DOHH2 (cell line): ENCODE results near the gene CYTH4.

Source experiments
- H3F3A ChIP-seq: fragments of 200-600 bp; sonication (generic), shearing (Covaris generic); 2 replicates; pipeline ENCODE4 v1.6.0; 2016; ENCODE audit warnings: antibody characterized with exemption, mild to moderate bottlenecking; ENCODE audit not compliant: control insufficient read depth, insufficient read depth
- H3K27ac ChIP-seq: fragments of 200-600 bp; sonication (generic); 2 replicates; pipeline ENCODE4 v1.5.1; 2014; ENCODE audit warnings: low read depth, mild to moderate bottlenecking, low read length, moderate library complexity
- H3K27me3 ChIP-seq: fragments of 200-600 bp; sonication (generic); 2 replicates; pipeline ENCODE4 v1.6.1; 2014; ENCODE audit warnings: mild to moderate bottlenecking, low read length, mixed read lengths; ENCODE audit not compliant: control insufficient read depth
- H3K36me3 ChIP-seq: fragments of 200-600 bp; sonication (generic); 2 replicates; pipeline ENCODE4 v1.6.1; 2014; ENCODE audit warnings: mild to moderate bottlenecking, low read length, moderate library complexity, mixed read lengths; ENCODE audit not compliant: control insufficient read depth
- H3K4me1 ChIP-seq: fragments of 200-600 bp; sonication (generic); 2 replicates; pipeline ENCODE4 v1.6.1; 2014; ENCODE audit warnings: mild to moderate bottlenecking, low read length, mixed read lengths; ENCODE audit not compliant: control insufficient read depth
- H3K4me2 ChIP-seq: fragments of 200-600 bp; sonication (generic); 2 replicates; pipeline ENCODE4 v1.6.0; 2014; ENCODE audit warnings: mild to moderate bottlenecking, low read length, moderate library complexity
- H3K4me3 ChIP-seq: fragments of 200-600 bp; sonication (generic); 2 replicates; pipeline ENCODE4 v1.5.1; 2014; ENCODE audit warnings: mild to moderate bottlenecking, low read length, mixed read lengths
- H3K79me2 ChIP-seq: fragments of 200-600 bp; sonication (generic); 2 replicates; pipeline ENCODE4 v1.6.1; 2014; ENCODE audit warnings: mild to moderate bottlenecking, low read length, mixed read lengths; ENCODE audit not compliant: control insufficient read depth
- H3K9me2 ChIP-seq: fragments of 200-600 bp; sonication (generic); replicated peaks from 2 replicates; pipeline ENCODE4 v1.6.1; 2014; ENCODE audit warnings: mild to moderate bottlenecking, low read length, mixed read lengths; ENCODE audit not compliant: control insufficient read depth
- H3K9me3 ChIP-seq: fragments of 200-600 bp; sonication (generic); 2 replicates; pipeline ENCODE4 v1.6.1; 2014; ENCODE audit warnings: antibody characterized with exemption, low read length, mixed read lengths; ENCODE audit not compliant: control insufficient read depth, insufficient read depth
- H4K20me1 ChIP-seq: fragments of 200-600 bp; sonication (generic); 2 replicates; pipeline ENCODE4 v1.6.0; 2014; ENCODE audit warnings: low read depth, mild to moderate bottlenecking, antibody characterized with exemption, low read length, moderate library complexity; ENCODE audit not compliant: control insufficient read depth, insufficient read depth
- EZH2phosphoT487 ChIP-seq: fragments of 200-600 bp; sonication (generic); IDR thresholded peaks from 2 replicates; pipeline ENCODE4 v1.6.1; 2017; ENCODE audit warnings: borderline replicate concordance, mild to moderate bottlenecking, antibody characterized with exemption, low read length, moderate library complexity, mixed read lengths
- TF ChIP-seq, protein P1 (sequence below): fragments of 200-600 bp; sonication (generic); IDR thresholded peaks from one replicate; pipeline ENCODE4 v1.5.1; 2014; ENCODE audit warnings: antibody characterized with exemption, mild to moderate bottlenecking, low read depth, low read length; ENCODE audit not compliant: poor library complexity, severe bottlenecking

Gene CYTH4

GRCh38 chr22:37285937-37286336 lies 3.6 kb downstream of the CYTH4 start:
- H3K4me1 ChIP-seq, result peaks cover 77% of the 10 kb centered on the region
- H3K27ac ChIP-seq, result peak overlapping the region; percentile 98
- no peaks in the 10 kb centered on the region for H3K9me3 ChIP-seq
- peaks cover 76% of the 10 kb centered on the region for H3K79me2 ChIP-seq
- no peak for TF ChIP-seq EZH2phosphoT487
- TF ChIP-seq, protein P1, sequence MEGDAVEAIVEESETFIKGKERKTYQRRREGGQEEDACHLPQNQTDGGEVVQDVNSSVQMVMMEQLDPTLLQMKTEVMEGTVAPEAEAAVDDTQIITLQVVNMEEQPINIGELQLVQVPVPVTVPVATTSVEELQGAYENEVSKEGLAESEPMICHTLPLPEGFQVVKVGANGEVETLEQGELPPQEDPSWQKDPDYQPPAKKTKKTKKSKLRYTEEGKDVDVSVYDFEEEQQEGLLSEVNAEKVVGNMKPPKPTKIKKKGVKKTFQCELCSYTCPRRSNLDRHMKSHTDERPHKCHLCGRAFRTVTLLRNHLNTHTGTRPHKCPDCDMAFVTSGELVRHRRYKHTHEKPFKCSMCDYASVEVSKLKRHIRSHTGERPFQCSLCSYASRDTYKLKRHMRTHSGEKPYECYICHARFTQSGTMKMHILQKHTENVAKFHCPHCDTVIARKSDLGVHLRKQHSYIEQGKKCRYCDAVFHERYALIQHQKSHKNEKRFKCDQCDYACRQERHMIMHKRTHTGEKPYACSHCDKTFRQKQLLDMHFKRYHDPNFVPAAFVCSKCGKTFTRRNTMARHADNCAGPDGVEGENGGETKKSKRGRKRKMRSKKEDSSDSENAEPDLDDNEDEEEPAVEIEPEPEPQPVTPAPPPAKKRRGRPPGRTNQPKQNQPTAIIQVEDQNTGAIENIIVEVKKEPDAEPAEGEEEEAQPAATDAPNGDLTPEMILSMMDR, result no peak
- H3K36me3 ChIP-seq, result peaks cover 62% of the 10 kb centered on the region
- no peak overlapping the region for H3K4me3 ChIP-seq
- no peaks in the 10 kb centered on the region for H4K20me1 ChIP-seq
- peaks cover 38% of the 10 kb centered on the region for H3F3A ChIP-seq
- no peaks in the 10 kb centered on the region for H3K9me2 ChIP-seq
- H3K4me2 ChIP-seq, result peak overlapping the region; percentile 100
- H3K27me3 ChIP-seq, result no peaks in the 10 kb centered on the region

DNA sequence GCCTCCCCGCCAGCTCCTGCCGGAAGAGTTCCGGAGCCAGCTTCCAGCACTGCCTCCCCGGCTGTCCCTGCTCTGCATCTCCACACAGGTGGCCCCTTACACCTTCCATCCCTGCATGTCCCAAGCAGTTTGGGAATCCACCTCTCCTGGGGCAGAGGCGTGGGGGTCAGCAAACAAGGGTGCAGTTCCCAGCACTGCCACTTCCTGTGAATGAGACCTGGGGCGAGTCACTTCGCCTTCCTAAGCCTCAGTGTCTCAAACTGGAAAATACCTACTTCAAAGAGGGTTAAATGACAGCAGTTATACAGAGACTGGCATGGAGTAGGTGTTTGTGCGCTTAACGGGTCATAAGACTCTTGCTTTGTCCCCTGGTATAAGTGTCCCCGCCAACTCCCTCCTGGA lies 5.2 kb downstream of the CYTH4 start:
- H3K27me3 ChIP-seq, result no peaks in the 10 kb centered on the region
- peaks cover 35% of the 10 kb centered on the region for H3F3A ChIP-seq
- 0 out of 2 replicates have a peak overlapping the region, but pooled peaks have one; percentile 19 for H3K27ac ChIP-seq
- TF ChIP-seq EZH2phosphoT487, result no peak
- TF ChIP-seq, protein P1, result no peak
- peaks cover 77% of the 10 kb centered on the region for H3K36me3 ChIP-seq
- H3K9me2 ChIP-seq, result no peaks in the 10 kb centered on the region
- peaks cover 63% of the 10 kb centered on the region for H3K4me1 ChIP-seq
- no peak overlapping the region for H3K4me3 ChIP-seq
- H4K20me1 ChIP-seq, result no peaks in the 10 kb centered on the region
- H3K9me3 ChIP-seq, result no peaks in the 10 kb centered on the region
- H3K79me2 ChIP-seq, result peaks cover 81% of the 10 kb centered on the region
- H3K4me2 ChIP-seq, result no peak overlapping the region

DNA sequence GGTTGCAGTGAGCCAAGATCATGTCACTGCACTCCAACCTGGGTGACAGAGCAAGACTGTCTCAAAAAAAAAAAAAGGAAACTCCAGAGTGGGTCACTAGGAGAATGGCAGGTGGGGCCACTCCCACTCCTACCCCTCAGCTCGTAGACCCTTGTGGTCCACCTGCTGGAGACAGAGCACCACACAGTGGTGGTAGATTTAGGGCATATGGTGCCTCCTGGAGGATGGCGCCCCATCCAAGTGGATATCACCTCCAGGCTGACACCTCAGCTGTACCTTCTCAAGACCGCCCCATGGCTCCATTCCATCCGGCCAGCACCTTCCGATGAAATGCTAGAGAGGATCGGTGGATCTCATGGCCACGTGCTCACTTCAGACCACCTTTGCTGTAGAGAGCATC lies 6.2 kb downstream of the CYTH4 start:
- no peaks in the 10 kb centered on the region for H3K9me3 ChIP-seq
- H3K4me1 ChIP-seq, result peaks cover 57% of the 10 kb centered on the region
- no peaks in the 10 kb centered on the region for H4K20me1 ChIP-seq
- no peak overlapping the region for H3K4me3 ChIP-seq
- H3K36me3 ChIP-seq, result peaks cover 79% of the 10 kb centered on the region
- peaks cover 71% of the 10 kb centered on the region for H3K79me2 ChIP-seq
- no peaks in the 10 kb centered on the region for H3K9me2 ChIP-seq
- H3K27me3 ChIP-seq, result no peaks in the 10 kb centered on the region
- H3K27ac ChIP-seq, result no peak overlapping the region
- H3F3A ChIP-seq, result peaks cover 29% of the 10 kb centered on the region
- no peak for TF ChIP-seq EZH2phosphoT487
- TF ChIP-seq, protein P1, result peak; percentile 23
- H3K4me2 ChIP-seq, result no peak overlapping the region
